Prostate gland (tissue), 2 donors: ENCODE measurements around the gene TUBGCP2.

Source experiments
- CTCF ChIP-seq, 4 experiments: fragments of 200-600 bp in 2 of 4; fragments of 450-650 bp in 2 of 4; sonication (generic) in 2 of 4; IDR thresholded peaks; 1 replicate in 3 of 4; 2 replicates in 1 of 4; pipeline ENCODE4 v1.5.1; 2016 to 2019; ENCODE audit warnings: antibody characterized with exemption in 4 of 4, mild to moderate bottlenecking in 2 of 4, moderate library complexity in 2 of 4
- POLR2A ChIP-seq: fragments of 450-650 bp; IDR thresholded peaks from one replicate; pipeline ENCODE4 v1.6.1; 2016; ENCODE audit warnings: antibody characterized with exemption, mild to moderate bottlenecking

- TF ChIP-seq POLR2A: no peak
- TF ChIP-seq CTCF (IDR thresholded peaks at IDR 0.05): no peak
These were observed 48.0 kb upstream of the TUBGCP2 start for GRCh38 chr10:133356549-133357284.
